PC-3 (cell line): ENCODE results near the gene ST3GAL5.

Source experiments
- EZH2phosphoT487 ChIP-seq: fragments of 300-600 bp; sonication (generic); IDR thresholded peaks from 2 replicates; pipeline ENCODE4 v1.6.1; 2018; ENCODE audit warnings: mild to moderate bottlenecking, antibody characterized with exemption, low read length, borderline replicate concordance
- TF ChIP-seq, protein P1 (sequence below): fragments of 300-600 bp; sonication (generic); conservative IDR thresholded peaks from 2 replicates; pipeline ENCODE4 v1.5.1; 2017; ENCODE audit warnings: antibody characterized with exemption, low read depth, mild to moderate bottlenecking, low read length

DNA sequence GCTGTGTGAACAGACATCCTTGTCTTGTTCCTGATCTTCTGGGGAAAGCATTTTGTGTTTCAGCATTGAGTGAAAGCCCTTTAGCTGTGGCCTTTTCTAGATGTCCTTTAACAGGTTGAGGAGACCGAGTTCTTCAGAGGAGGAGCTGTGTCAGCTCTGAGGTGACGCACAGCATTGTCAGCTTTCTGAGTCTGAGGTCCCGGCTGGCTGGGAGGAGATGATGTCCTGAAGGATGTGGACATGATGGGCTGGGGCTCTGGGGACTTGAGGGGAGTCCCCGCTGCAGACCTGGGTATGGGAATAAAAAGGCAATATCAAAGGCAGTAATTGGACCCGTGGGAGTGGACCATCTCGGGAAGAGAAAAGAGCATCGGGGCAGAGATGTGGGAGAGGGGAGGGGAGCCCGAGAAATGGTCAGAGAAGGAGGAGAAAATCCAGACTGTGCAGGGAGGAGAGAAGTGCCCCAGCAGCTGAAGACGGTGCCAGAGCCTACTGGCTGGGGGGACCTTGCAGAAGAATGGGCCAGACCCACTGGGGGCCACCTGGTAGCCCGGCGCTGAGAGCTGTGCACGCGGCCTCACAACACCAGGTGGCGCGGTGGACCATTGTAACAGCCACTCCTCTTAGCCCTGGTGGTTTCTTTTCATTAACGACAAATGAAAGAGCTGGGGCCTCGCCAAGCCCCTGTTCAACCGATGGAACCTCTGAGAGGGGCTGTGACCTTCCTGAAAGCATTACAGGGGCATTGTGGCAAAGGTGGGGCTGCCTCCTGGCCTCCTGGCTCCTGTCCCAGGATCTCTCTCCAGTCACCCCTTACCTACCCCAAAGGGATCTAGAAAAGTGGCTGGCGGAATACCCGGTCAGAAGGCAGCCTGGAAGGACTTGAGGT, 61.6 kb downstream of the ST3GAL5 start:
- TF ChIP-seq EZH2phosphoT487 = no peak
- TF ChIP-seq, protein P1, sequence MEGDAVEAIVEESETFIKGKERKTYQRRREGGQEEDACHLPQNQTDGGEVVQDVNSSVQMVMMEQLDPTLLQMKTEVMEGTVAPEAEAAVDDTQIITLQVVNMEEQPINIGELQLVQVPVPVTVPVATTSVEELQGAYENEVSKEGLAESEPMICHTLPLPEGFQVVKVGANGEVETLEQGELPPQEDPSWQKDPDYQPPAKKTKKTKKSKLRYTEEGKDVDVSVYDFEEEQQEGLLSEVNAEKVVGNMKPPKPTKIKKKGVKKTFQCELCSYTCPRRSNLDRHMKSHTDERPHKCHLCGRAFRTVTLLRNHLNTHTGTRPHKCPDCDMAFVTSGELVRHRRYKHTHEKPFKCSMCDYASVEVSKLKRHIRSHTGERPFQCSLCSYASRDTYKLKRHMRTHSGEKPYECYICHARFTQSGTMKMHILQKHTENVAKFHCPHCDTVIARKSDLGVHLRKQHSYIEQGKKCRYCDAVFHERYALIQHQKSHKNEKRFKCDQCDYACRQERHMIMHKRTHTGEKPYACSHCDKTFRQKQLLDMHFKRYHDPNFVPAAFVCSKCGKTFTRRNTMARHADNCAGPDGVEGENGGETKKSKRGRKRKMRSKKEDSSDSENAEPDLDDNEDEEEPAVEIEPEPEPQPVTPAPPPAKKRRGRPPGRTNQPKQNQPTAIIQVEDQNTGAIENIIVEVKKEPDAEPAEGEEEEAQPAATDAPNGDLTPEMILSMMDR = peak; percentile 90
